ENCODE measurements around the gene PSTPIP1. TPM values are rescaled to one million over a fixed set of nuclear protein-coding genes. Genes with fewer than 3 reads are reported as not detected.

PSTPIP1 gene
- total RNA-seq, 1 donor from 2014 or later, result 0.40 TPM

GRCh38 chr15:77030048-77030927, 35.4 kb downstream of the PSTPIP1 start:
- DNase-seq (ENCODE audit: low read depth in 2 of 2), result no peak

- no peak for DNase-seq (ENCODE audit: low read depth in 2 of 2)
These were observed 36.0 kb downstream of the PSTPIP1 start for GRCh38 chr15:77030928-77031375.

- no peak for DNase-seq (ENCODE audit: low read depth in 2 of 2)
These were observed 36.6 kb downstream of the PSTPIP1 start for GRCh38 chr15:77031376-77032050.

- DNase-seq (ENCODE audit: low read depth in 2 of 2), result no peak
These were observed 37.2 kb downstream of the PSTPIP1 start for GRCh38 chr15:77032052-77032646.

GRCh38 chr15:77032647-77033416, 37.9 kb downstream of the PSTPIP1 start:
- DNase-seq (ENCODE audit: low read depth in 2 of 2), result no peak

- no peak for DNase-seq (ENCODE audit: low read depth in 2 of 2)
These were observed 38.4 kb downstream of the PSTPIP1 start for GRCh38 chr15:77033417-77033728.

- no peak for DNase-seq (ENCODE audit: low read depth in 2 of 2)
These were observed 39.1 kb downstream of the PSTPIP1 start for GRCh38 chr15:77033729-77034671.

- peak; percentile 26 to 35 for DNase-seq (ENCODE audit: low read depth in 2 of 2)
These were observed 40.0 kb downstream of the PSTPIP1 start for GRCh38 chr15:77034695-77035489.

- DNase-seq (ENCODE audit: low read depth in 2 of 2), result no peak
These were observed 40.7 kb downstream of the PSTPIP1 start for GRCh38 chr15:77035584-77035983.

- no peak for DNase-seq (ENCODE audit: low read depth in 2 of 2)
These were observed 41.1 kb downstream of the PSTPIP1 start for GRCh38 chr15:77035999-77036471.

GRCh38 chr15:77036537-77037387, 41.8 kb downstream of the PSTPIP1 start:
- no peak for DNase-seq (ENCODE audit: low read depth in 2 of 2)

- no peak for DNase-seq (ENCODE audit: low read depth in 2 of 2)
These were observed 42.7 kb downstream of the PSTPIP1 start for GRCh38 chr15:77037388-77038209.

- no peak for DNase-seq (ENCODE audit: low read depth in 2 of 2)
These were observed 43.6 kb downstream of the PSTPIP1 start for GRCh38 chr15:77038312-77039216.

GRCh38 chr15:77039217-77039533, 44.2 kb downstream of the PSTPIP1 start:
- no peak for DNase-seq (ENCODE audit: low read depth in 2 of 2)

- no peak for DNase-seq (ENCODE audit: low read depth in 2 of 2)
These were observed 44.9 kb downstream of the PSTPIP1 start for GRCh38 chr15:77039848-77040247.

- peak in 1 of 2 donors; percentile 32 for DNase-seq (ENCODE audit: low read depth in 2 of 2)
These were observed 45.7 kb downstream of the PSTPIP1 start for GRCh38 chr15:77040673-77041072.

All from lung microvascular endothelial cell (primary cell).